Measurements from ENCODE around the gene CPT1A.
A peak's percentile ranks its signal among the peaks of the same experiment; 100 is the strongest.
"Not testable (repeated sequence)": the region's sequence is repeated elsewhere in the genome, so short reads cannot be mapped to it uniquely, and the experiment has no call there.

The CPT1A gene

DNA sequence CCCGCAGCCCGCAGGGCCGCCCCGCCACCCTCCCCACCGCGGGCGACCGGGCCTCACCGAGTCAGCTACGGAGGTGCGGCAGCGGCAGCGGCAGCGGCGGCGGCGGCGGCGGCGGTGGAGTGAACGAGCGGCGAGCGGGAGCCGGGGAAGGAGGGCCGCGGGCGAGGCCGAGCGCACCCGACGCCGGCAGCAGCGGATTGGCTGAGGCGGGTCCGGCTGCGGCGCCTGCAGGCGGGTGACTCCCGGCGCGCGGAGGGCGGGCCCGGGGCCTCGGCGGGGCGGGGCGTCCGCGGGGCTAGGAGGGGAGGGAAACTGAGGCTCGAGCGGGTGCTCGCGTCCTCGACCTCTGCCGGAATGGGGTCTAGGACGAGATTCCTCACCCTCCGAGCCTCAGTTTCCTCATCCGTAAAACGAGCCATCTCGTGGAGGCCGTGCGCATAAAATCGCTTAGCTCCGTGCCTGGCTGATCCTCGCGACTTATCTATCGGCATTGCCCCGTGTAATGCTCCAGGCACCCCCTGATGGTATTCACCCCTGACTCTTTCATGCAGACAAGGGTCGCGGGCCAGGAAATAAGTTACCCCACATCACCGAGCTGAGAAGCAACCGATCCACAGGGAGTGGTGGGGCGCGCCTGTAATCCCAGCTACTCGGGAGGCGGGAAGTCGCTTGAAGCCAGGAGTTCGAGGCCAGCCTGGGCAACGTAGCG lies at the start of gene CPT1A:
Gene CPT1A, minus strand, starts transcription at position 199 of the 709 bp plus-strand sequence. CDS start 26,442 bp downstream, outside the sequence.
- no peaks in the 10 kb centered on the region for H3K9me3 Mint-ChIP-seq
- ATAC-seq, result peak; percentile 52
- peak within 1 kb of the TSS; percentile 40 to 48 for H3K27ac Mint-ChIP-seq
- DNase-seq, result peak; percentile 76 to 78
- peaks cover 49% of the 10 kb centered on the region for H3K4me1 Mint-ChIP-seq
- H3K4me3 Mint-ChIP-seq, result peak within 1 kb of the TSS; percentile 86 to 99
- H3K27me3 Mint-ChIP-seq, result no peaks in the 10 kb centered on the region

DNA sequence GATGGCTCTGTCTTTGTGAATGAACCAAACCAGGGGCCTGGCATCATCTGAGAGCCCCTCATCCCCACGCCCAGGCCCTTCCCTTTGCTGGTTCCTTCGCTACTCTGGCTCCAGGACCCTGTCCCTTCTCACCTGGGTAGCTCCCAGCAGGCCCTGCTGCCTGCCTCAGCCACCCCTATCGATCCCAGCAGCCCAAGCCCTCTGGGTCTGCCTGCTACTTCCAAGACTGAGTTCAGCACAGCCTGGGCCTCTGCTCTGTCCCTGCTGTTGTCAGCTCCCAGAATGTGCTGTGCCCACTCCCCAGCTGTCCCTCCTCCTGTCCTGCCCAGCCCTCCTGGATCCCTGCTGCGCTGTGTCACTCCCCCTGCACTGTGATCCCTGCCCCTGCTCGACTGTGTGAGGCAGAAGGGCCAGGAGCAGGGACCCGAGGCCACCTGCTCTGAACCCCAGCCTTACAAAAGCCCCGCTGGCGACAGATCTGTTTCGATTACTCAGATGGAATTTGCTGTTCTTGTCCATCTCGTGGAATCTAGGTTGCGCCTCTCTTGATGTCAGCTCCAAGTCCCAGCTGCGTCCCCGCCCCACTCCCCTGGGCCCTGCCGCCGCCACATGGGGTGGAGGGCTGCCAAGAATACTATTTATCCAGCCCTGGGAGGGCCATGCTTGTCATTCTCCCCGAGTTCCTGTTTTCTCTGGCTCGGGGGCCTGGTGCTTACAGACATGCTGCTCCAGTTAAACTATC lies 48.9 kb upstream of the CPT1A start:
- H3K27ac Mint-ChIP-seq, result no peak overlapping the region
- ATAC-seq (no peak), DNase-seq (no peak)
- peaks cover 13% of the 10 kb centered on the region for H3K4me1 Mint-ChIP-seq
- H3K9me3 Mint-ChIP-seq, result no peaks in the 10 kb centered on the region
- no peaks in the 10 kb centered on the region for H3K27me3 Mint-ChIP-seq
- no peak overlapping the region for H3K4me3 Mint-ChIP-seq

DNA sequence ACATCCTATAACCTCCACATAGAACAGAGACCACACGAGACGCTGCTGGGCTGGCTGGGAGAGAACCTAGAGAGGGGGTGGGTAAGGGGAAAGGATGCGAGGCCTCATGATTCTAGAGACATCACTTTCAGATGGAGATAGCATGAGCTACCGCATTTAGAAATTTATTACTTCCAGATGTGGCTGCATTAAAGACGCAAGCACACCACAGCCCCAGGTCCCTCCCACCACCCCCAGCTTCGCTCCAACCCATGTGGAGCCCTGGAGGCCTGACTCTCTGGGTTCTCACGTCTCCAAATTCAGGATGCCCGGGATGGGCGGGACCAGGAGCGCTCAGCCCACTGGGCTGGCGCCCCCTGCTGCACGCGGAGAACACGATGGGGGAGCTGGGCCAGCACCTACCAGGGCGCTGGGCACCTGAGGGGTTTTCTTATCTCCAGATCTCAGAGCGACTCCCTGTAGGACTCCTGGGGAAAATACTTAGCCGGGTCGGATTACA lies 48.3 kb upstream of the CPT1A start:
- Mint-ChIP-seq H3K27ac (no peak overlapping the region), H3K4me3 (no peak overlapping the region), H3K27me3 (no peaks in the 10 kb centered on the region), H3K9me3 (no peaks in the 10 kb centered on the region), H3K4me1 (peaks cover 13% of the 10 kb centered on the region)
- DNase-seq (no peak), ATAC-seq (no peak)

DNA sequence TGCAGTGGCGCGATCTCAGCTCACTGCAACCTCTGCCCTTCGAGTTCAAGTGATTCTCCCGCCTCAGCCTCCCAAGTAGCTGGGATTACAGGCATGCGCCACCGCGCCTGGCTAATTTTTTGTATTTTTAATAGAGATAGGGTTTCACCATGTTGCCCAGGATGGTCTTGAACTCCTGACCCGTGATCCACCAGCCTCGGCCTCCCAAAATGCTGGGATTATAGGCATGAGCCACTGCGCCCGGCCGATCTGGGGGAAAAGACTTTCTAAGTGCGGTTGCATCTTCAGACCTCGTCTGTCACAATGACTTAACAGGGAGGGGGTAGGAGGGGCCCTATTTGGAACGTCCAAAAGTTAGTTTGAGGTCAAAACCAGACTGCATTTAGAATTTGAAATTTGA lies 43.1 kb upstream of the CPT1A start:
- H3K4me1 Mint-ChIP-seq, ATAC-seq, H3K27ac Mint-ChIP-seq, DNase-seq, H3K9me3 Mint-ChIP-seq, H3K27me3 Mint-ChIP-seq, H3K4me3 Mint-ChIP-seq: not testable (repeated sequence)

DNA sequence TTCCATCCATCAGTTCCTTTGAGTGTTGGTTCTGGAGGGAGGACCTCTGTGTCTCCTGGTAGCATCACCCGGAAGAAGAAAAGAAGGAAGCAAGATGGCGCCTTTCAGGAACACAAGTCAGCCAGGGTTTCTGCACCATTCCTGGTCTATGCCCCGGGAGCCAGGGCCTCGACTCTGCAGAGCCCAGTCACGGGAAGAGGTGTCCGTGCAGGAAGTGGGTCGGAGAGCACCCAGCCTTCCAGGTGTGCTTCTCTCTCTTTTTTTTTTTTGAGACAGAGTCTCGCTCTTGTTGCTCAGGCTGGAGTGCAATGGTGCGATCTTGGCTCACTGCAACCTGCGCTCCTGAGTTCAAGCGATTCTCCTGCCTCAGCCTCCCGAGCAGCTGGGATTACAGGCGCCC lies 40.7 kb upstream of the CPT1A start:
- Mint-ChIP-seq H3K4me1 (no peaks in the 10 kb centered on the region), H3K4me3 (no peak overlapping the region), H3K27ac (no peak overlapping the region), H3K9me3 (no peaks in the 10 kb centered on the region), H3K27me3 (no peaks in the 10 kb centered on the region)
- DNase-seq (no peak), ATAC-seq (no peak)

DNA sequence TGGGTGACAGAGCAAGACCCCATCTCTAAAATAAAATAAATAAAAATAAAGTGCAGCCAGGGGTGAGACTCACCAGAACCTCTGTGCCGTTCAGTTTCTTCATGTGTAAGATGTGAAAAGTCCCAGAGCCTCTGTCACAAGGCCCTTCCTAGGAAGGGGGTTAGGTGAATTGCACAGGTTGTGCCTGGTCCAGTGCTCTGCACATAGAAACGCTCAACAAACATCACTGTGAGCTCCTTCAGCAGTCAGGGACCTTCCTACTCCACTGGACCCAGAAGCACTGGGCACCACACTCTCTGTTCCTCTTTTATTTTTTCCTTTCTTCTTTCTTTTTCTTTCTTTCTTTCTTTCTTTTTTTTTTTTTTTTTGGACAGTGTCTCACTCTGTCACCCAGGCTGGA lies 39.6 kb upstream of the CPT1A start:
- ATAC-seq, result no peak
- H3K4me1 Mint-ChIP-seq, result no peaks in the 10 kb centered on the region
- no peak for DNase-seq
- no peaks in the 10 kb centered on the region for H3K27me3 Mint-ChIP-seq
- no peaks in the 10 kb centered on the region for H3K9me3 Mint-ChIP-seq
- no peak overlapping the region for H3K4me3 Mint-ChIP-seq
- H3K27ac Mint-ChIP-seq, result no peak overlapping the region

DNA sequence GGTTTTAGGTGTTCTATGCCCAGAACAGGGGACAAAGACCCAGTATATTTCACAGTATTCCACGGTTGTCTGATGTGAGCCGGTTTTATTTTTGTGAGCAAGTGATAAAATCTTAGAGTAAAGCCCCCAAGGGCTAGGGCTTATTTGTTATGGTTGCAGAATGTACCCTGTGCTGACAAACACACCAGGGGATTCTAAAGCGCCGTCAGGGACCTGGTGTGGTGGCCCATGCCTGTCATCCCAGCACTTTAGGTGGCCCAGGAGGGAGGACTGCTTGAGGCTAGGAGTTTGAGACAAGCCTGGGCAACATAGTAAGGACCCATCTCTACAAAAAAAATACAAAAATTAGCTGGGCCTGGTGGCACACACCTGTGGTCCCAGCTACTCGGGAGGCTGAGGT lies 39.1 kb upstream of the CPT1A start:
- Mint-ChIP-seq H3K4me3 (no peak overlapping the region), H3K4me1 (no peaks in the 10 kb centered on the region), H3K27me3 (no peaks in the 10 kb centered on the region), H3K9me3 (no peaks in the 10 kb centered on the region), H3K27ac (no peak overlapping the region)
- no peak for ATAC-seq
- DNase-seq, result no peak

DNA sequence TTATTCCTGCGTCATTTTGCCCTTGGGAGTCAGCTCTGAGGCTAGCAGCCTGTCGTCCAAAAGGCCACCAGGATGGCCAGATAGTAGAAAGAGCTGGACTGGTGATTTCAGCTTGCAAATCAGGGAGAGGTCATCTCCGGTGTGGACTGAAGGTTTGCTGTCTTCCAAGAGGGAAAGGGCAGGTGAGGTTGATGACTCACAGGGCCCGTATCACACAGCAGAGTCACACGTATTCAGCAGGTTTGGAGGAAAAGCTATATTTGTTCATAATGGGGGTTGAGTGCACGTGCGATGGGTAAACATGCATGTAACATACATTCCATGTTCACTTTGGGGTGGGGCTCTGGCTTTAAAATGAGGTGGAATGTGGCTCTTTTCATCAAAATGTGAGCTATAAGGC lies 36.3 kb upstream of the CPT1A start:
- Mint-ChIP-seq H3K27ac (no peak overlapping the region), H3K4me3 (no peak overlapping the region), H3K4me1 (no peaks in the 10 kb centered on the region), H3K27me3 (no peaks in the 10 kb centered on the region), H3K9me3 (no peaks in the 10 kb centered on the region)
- DNase-seq (no peak), ATAC-seq (no peak)

DNA sequence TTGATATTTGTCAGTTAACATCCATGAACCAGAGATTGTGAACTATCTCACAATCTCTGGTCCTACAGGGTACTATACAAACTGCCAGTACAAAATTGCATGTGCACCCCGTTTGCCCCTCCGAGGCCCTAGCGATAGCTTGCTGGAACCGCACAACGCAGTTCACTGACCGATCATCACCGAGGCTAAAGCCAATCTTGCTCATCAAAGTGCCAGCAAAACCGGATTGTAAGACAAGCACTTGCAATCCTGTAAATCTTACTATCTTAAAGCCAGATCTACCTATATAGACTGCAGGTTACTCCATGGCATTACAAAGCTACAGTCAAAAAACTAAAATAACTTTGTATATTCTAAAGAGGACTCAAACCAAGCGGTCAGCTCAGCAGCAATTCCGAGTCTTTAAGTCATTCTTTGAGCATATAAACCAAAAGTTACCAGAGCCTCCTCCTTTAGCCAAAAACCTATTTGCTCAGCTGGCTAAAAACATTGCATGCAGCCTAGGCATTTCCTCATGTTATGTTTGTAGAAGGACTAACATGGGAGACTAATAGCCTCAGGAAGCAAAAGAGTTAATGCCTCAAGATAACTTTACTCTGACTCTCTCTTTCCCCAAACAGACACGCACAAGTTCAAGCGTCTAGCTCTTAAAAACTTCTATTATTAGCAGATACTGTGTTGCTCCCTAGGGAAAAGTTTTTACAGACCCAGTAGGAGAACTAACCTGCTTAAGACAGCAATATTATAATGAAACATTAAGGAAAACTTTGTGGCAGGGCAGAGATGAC lies 30.7 kb upstream of the CPT1A start:
- ATAC-seq (no peak), DNase-seq (no peak)
- H3K4me3 Mint-ChIP-seq, result no peak overlapping the region
- peaks cover 33% of the 10 kb centered on the region for H3K27me3 Mint-ChIP-seq
- no peak overlapping the region for H3K27ac Mint-ChIP-seq
- H3K9me3 Mint-ChIP-seq, result no peaks in the 10 kb centered on the region
- peaks cover 16% of the 10 kb centered on the region for H3K4me1 Mint-ChIP-seq

DNA sequence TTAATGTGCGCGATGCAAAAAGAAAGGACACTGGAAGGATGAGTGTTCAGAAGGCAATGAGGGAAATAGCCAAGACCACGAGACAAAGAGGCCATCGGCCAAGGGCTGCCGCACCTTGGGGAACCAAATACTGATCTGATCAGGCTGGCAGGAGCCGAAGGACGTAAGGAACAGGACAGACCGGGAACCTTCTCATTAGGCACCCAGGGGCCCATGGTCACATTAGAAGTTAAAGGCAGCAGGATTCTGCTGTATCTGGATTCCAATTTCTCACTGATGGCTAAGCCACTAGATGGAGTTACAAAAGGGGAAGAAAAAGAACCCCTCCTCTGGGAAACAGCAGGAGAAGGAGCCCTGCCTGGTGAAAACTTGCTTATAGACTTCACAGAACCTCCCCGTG lies 28.8 kb upstream of the CPT1A start:
- ATAC-seq, result no peak
- Mint-ChIP-seq H3K27ac (no peak overlapping the region), H3K4me1 (peaks cover 16% of the 10 kb centered on the region)

DNA sequence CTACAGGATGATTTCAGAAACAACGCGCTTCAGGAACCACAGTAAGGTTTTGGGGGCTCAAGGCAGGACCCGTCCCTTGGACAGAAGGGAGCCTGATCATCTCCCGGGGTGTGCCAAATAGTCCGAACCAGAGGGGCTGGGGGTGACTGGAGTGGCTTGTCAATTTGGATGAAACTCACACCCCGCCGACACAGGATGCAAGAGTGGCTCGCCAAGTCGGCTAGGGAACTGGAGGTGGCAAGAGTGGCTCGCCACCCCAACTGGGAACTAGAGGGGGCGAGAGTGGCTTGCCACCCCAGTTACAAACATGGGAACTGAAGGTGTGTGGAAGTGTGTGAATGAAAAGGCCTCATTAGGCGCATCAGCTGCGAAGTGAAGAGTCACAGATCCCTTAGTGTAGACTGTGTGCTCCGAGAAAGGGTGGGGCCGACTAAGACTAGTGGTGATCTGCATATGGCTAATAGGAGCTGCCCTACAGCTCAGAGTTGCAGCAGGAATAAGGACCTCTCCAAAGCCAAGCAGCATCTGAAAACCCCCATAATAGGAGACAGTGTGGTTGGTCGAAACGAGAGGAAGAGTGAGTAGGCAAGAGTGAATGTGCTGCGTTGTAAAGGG lies 26.6 kb upstream of the CPT1A start:
- Mint-ChIP-seq H3K27ac (no peak overlapping the region), H3K4me3 (peak overlapping the region in 1 of 2 donors; percentile 14), H3K27me3 (peaks cover 33% of the 10 kb centered on the region), H3K9me3 (no peaks in the 10 kb centered on the region), H3K4me1 (peaks cover 16% of the 10 kb centered on the region)
- no peak for DNase-seq
- no peak for ATAC-seq

More for the DNA sequence above, 28.8 kb upstream of the CPT1A start:
- H3K4me3 Mint-ChIP-seq, result peak overlapping the region; percentile 87 to 93
- peaks cover 33% of the 10 kb centered on the region for H3K27me3 Mint-ChIP-seq
- no peaks in the 10 kb centered on the region for H3K9me3 Mint-ChIP-seq
- DNase-seq, result no peak

DNA sequence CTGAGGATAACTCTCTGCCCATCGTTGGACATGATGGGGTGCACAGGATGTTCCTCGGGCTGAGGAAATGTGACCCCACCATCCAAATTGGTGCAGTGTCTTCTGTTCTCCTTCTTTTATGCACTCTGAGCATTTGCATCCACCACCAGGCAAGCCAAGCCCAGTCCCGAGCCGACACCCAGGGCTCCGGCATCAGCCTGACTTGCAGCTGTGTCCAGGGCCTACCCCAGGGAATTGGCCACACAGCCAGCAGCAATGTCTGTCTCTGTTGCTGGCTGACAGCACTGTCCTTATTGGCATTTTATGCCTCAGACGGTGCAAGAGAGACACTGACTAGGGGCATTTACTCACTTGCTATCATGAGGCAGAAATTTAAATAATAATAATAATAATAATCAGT lies 25.4 kb upstream of the CPT1A start:
- no peak overlapping the region for H3K4me3 Mint-ChIP-seq
- peaks cover 33% of the 10 kb centered on the region for H3K27me3 Mint-ChIP-seq
- no peaks in the 10 kb centered on the region for H3K9me3 Mint-ChIP-seq
- no peak for DNase-seq
- no peak overlapping the region for H3K27ac Mint-ChIP-seq
- peaks cover 16% of the 10 kb centered on the region for H3K4me1 Mint-ChIP-seq
- no peak for ATAC-seq

DNA sequence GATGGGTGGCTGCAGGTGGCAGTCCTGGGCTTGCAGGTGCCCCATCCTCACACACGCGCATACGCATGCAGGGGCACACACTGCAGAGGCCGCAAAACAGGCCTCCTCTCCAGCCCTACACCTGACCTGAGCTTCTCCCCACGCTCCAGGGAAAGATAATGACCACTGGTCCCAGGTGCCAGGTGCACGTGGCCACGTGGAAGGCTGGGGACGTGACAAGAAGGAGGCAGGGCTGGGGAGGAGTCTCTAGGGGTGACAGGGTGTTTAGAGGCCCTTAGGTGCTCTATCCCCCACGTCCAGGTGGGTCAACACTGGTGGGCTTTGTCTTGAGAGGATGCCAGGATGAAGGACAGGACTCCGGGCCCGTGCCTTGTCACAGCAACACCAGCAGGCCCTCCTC lies 23.5 kb upstream of the CPT1A start:
- Mint-ChIP-seq H3K9me3 (no peaks in the 10 kb centered on the region), H3K27ac (no peak overlapping the region), H3K4me3 (no peak overlapping the region), H3K4me1 (peaks cover 12% of the 10 kb centered on the region), H3K27me3 (peaks cover 26% of the 10 kb centered on the region)
- DNase-seq (no peak), ATAC-seq (no peak)

DNA sequence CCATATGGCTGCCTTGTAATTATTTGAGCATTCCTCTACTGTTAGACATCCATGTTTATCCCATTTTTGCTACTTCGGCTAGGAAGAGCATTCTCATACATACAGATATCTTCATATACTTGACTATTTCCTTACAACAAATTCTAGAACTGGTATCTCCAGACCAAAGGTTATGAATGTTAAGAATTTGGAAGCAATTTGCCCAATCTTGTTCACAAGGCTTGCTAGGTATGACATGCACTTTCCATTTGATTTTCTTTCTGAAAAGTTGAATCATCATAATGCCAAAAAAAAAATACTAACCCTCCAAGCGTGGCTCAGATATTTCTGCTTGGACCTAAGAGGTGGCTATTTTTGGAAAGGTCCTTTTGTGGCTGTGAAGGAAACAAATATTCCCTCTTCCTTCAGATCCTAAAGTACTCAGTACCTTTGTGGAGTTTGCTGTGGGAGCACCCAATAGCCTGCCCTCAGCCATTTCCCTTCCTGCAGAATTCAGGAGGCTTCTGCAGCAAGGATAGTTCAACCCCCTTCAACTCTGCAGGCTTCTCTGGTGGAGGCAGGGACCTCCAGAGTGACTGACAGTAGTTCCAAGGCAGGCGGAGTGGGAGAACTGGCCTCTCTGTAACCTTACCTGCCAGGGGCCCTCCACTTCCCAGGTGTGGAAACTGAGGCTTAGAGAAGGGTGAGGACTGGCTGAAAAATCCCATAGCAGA lies 22.0 kb upstream of the CPT1A start:
- Mint-ChIP-seq H3K27ac (no peak overlapping the region), H3K4me3 (no peak overlapping the region)

DNA sequence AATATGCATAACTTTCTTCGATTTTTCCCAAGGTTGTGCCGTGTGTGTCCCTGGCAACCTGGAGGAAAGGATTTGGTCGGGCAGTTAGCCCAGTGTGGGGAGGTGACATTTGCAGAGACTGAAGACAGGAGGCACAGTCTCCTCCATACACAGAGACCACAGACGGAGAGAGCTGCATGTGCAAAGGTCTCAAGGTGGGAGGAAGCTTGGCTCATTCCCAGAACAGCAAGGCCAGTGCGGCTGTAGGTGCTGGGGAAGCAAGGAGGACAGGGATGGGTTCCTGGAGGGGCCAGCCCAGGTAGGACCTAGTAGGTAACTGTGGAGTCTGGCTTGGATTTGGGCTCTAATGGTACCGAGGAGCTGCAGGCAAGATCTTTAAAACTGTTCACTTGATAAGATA lies 20.7 kb upstream of the CPT1A start:
- Mint-ChIP-seq H3K27ac (no peak overlapping the region), H3K9me3 (no peaks in the 10 kb centered on the region), H3K4me1 (no peaks in the 10 kb centered on the region), H3K4me3 (no peak overlapping the region), H3K27me3 (no peaks in the 10 kb centered on the region)
- DNase-seq (no peak), ATAC-seq (no peak)

More for the DNA sequence above, 22.0 kb upstream of the CPT1A start:
- DNase-seq, result no peak
- peaks cover 10% of the 10 kb centered on the region for H3K27me3 Mint-ChIP-seq
- no peaks in the 10 kb centered on the region for H3K4me1 Mint-ChIP-seq
- H3K9me3 Mint-ChIP-seq, result no peaks in the 10 kb centered on the region
- ATAC-seq, result no peak

Measured in stimulated activated naive CD8-positive, alpha-beta T cell treated with anti-CD3 and anti-CD28 coated beads, Interleukin-15, amount 100 ng/mL, for 72 hours (primary cell).